ENCODE measurements around the gene ARHGAP32. TPM values are rescaled to one million over a fixed set of nuclear protein-coding genes. Genes with fewer than 3 reads are reported as not detected.

The ARHGAP32 gene
- total and polyA plus RNA-seq, 2 experiments from 2014 or later: 1.2 to 5.5 TPM

DNA sequence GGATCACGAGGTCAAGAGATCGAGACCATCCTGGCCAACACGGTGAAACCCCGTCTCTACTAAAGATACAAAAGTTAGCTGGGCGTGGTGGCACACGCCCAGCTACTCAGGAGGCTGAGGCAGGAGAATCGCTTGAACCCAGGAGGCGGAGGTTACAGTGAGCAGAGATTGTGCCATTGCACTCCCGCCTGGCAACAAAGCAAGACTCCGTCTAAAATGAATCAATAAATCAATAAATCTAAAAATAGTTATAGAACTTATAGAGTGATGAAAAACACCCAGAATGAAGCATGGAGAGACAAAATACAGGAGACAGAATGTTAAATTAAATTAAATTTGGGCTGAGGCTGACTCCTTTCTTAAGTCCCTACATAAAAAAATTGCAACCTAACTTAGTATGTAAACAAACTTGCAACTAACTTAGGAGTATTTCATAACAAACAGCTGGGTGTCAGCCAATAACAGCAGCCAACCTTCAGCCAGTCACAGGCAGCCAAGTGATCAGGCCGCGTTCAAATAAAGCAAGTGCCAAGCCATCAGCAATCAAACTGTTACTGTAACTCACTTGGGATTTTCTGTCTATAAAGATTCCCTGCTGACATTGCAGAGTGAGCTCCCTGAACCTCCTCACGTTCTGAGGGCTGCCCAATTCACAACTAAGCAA lies 242.2 kb downstream of the ARHGAP32 start:
- WGBS, 2 experiments (ENCODE audit: low coverage in 1 of 2, low lambda C conversion rate in 2 of 2, missing lambda C conversion rate in 2 of 2): 53 to 60% methylated on average over 13 of the region's 13 CpGs
- H3K36me3 ChIP-seq (ENCODE audit: low read depth): no peaks in the 10 kb centered on the region
- H3K27ac ChIP-seq: no peak overlapping the region
- H3K9me3 ChIP-seq (ENCODE audit: low read depth): no peaks in the 10 kb centered on the region
- H3K27me3 ChIP-seq (replicated peaks; ENCODE audit: insufficient read depth): no peaks in the 10 kb centered on the region; the same call in 1 of the 2 replicates
- H3K9ac ChIP-seq: no peak overlapping the region
- H3K9me2 ChIP-seq (ENCODE audit: insufficient read depth): no peaks in the 10 kb centered on the region
- no peak overlapping the region for H2AFZ ChIP-seq
- DNase-seq: peak; percentile 15
- no peaks in the 10 kb centered on the region for H4K20me1 ChIP-seq (ENCODE audit: insufficient read depth)
- in situ Hi-C loops (cut with MboI): loop anchor here (5.0 to 25.0 kb wide), 2 partner anchors 68 to 788 kb away; no protein-coding TSS in a partner anchor
- H3F3A ChIP-seq (ENCODE audit: insufficient read depth): peaks cover 5% of the 10 kb centered on the region; the same call in 1 of the 2 replicates
- TF ChIP-seq EZH2phosphoT487 (IDR thresholded peaks at IDR 0.05; ENCODE audit: insufficient read depth, low read depth): no peak
- no peak for TF ChIP-seq EZH2 (IDR thresholded peaks at IDR 0.05; ENCODE audit: insufficient read depth, poor library complexity, severe bottlenecking)
- no peaks in the 10 kb centered on the region for H3K79me2 ChIP-seq (ENCODE audit: insufficient read depth)
- H3K4me1 ChIP-seq (ENCODE audit: insufficient read depth): no peaks in the 10 kb centered on the region
- H3K4me2 ChIP-seq (ENCODE audit: unreplicated experiment): no peak overlapping the region
- no peak overlapping the region for H3K4me3 ChIP-seq

DNA sequence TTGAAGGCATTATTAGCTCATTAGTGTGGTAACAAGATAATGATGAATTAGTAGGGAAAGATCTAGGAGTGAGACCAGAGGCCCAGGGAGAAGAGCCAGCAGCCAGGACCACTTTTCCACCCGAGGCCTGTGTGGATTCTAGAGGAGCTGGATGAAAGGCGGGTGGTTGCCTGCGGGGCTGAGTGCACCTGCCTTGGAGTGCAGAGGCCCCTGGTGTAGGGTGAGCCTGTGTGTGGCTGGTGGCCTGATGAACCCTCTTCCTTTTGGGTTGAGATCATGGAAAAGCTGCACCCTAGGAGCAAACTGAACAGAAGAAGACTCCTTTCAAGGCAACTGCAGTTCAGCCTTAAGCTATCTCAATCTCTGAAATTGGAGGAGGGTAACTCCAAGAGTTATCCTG lies 243.5 kb downstream of the ARHGAP32 start:
- no peak overlapping the region for H3K27ac ChIP-seq
- no peaks in the 10 kb centered on the region for H3K79me2 ChIP-seq (ENCODE audit: insufficient read depth)
- no peak overlapping the region for H2AFZ ChIP-seq
- no peaks in the 10 kb centered on the region for H4K20me1 ChIP-seq (ENCODE audit: insufficient read depth)
- DNase-seq: no peak
- 69 to 71% methylated on average over 3 of the region's 3 CpGs for WGBS, 2 experiments (ENCODE audit: low coverage in 1 of 2, low lambda C conversion rate in 2 of 2, missing lambda C conversion rate in 2 of 2)
- H3K27me3 ChIP-seq (replicated peaks; ENCODE audit: insufficient read depth): no peaks in the 10 kb centered on the region
- TF ChIP-seq EZH2phosphoT487 (IDR thresholded peaks at IDR 0.05; ENCODE audit: insufficient read depth, low read depth) (no peak), EZH2 (IDR thresholded peaks at IDR 0.05; ENCODE audit: insufficient read depth, poor library complexity, severe bottlenecking) (no peak)
- H3K4me1 ChIP-seq (ENCODE audit: insufficient read depth): no peaks in the 10 kb centered on the region
- no peak overlapping the region for H3K9ac ChIP-seq
- no peaks in the 10 kb centered on the region for H3K36me3 ChIP-seq (ENCODE audit: low read depth)
- in situ Hi-C loops (cut with MboI): no loop called here
- H3F3A ChIP-seq (ENCODE audit: insufficient read depth): peaks cover 5% of the 10 kb centered on the region; the same call in 1 of the 2 replicates
- no peaks in the 10 kb centered on the region for H3K9me3 ChIP-seq (ENCODE audit: low read depth)
- no peaks in the 10 kb centered on the region for H3K9me2 ChIP-seq (ENCODE audit: insufficient read depth)
- H3K4me2 ChIP-seq (ENCODE audit: unreplicated experiment): no peak overlapping the region
- no peak overlapping the region for H3K4me3 ChIP-seq

DNA sequence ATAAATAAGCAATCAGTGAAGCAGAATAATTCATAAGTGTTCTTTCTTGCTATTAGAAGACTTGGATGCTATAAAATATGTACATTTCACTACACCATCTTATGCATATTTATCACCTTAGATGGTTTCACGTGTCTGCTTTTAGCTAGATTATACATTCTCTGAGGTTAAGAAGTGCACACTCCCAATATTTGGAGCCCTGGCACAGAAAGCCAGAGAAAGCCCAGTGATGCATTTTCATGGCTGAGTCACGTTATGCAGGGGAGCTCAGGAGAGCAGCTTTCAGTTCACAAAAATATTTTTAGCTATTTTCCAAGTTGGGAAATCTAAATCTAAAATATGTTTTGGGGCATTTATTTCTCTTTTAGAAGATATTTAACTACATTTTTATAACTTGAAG lies 244.4 kb downstream of the ARHGAP32 start:
- H3K4me3 ChIP-seq: no peak overlapping the region
- no peaks in the 10 kb centered on the region for H4K20me1 ChIP-seq (ENCODE audit: insufficient read depth)
- H3K9me3 ChIP-seq (ENCODE audit: low read depth): no peaks in the 10 kb centered on the region
- H3K79me2 ChIP-seq (ENCODE audit: insufficient read depth): no peaks in the 10 kb centered on the region
- no peak overlapping the region for H2AFZ ChIP-seq
- 63 to 68% methylated on average over 2 of the region's 2 CpGs for WGBS, 2 experiments (ENCODE audit: low coverage in 1 of 2, low lambda C conversion rate in 2 of 2, missing lambda C conversion rate in 2 of 2)
- TF ChIP-seq EZH2phosphoT487 (IDR thresholded peaks at IDR 0.05; ENCODE audit: insufficient read depth, low read depth) (no peak), EZH2 (IDR thresholded peaks at IDR 0.05; ENCODE audit: insufficient read depth, poor library complexity, severe bottlenecking) (no peak)
- no peak overlapping the region for H3K4me2 ChIP-seq (ENCODE audit: unreplicated experiment)
- H3K9me2 ChIP-seq (ENCODE audit: insufficient read depth): no peaks in the 10 kb centered on the region
- H3K4me1 ChIP-seq (ENCODE audit: insufficient read depth): no peaks in the 10 kb centered on the region
- no peak overlapping the region for H3K9ac ChIP-seq
- H3K36me3 ChIP-seq (ENCODE audit: low read depth): no peaks in the 10 kb centered on the region
- no peak overlapping the region for H3K27ac ChIP-seq
- peaks cover 5% of the 10 kb centered on the region; the same call in 1 of the 2 replicates for H3F3A ChIP-seq (ENCODE audit: insufficient read depth)
- DNase-seq: peak; percentile 29
- in situ Hi-C loops (cut with MboI): no loop called here
- H3K27me3 ChIP-seq (replicated peaks; ENCODE audit: insufficient read depth): peaks cover 7% of the 10 kb centered on the region; the same call in 1 of the 2 replicates

DNA sequence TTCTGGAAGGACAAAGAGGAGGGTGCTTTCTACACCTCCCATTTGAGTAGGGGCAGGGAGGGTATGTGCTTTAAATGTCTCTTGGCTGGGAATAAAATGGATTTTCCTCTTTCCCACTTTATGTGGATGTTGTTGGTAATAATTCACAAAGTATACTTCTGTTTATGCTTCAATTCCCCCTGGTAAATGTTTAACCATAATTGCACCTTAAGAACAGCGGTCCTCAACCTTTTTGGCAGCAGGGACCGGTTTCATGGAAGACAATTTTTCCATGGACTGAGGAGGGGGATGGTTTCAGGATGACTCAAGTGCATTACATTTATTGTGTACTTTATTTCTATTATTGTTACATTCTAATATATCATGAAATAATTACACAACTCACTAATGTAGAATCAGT lies 245.5 kb downstream of the ARHGAP32 start:
- H2AFZ ChIP-seq: no peak overlapping the region
- no peaks in the 10 kb centered on the region for H3K79me2 ChIP-seq (ENCODE audit: insufficient read depth)
- WGBS, 2 experiments (ENCODE audit: low coverage in 1 of 2, low lambda C conversion rate in 2 of 2, missing lambda C conversion rate in 2 of 2): 82 to 83% methylated on average over 2 of the region's 2 CpGs
- no peak overlapping the region for H3K4me3 ChIP-seq
- no peaks in the 10 kb centered on the region for H3K9me2 ChIP-seq (ENCODE audit: insufficient read depth)
- no peak overlapping the region for H3K27ac ChIP-seq
- no peaks in the 10 kb centered on the region for H3K9me3 ChIP-seq (ENCODE audit: low read depth)
- DNase-seq: no peak
- no peaks in the 10 kb centered on the region for H3K4me1 ChIP-seq (ENCODE audit: insufficient read depth)
- TF ChIP-seq EZH2 (IDR thresholded peaks at IDR 0.05; ENCODE audit: insufficient read depth, poor library complexity, severe bottlenecking) (no peak), EZH2phosphoT487 (IDR thresholded peaks at IDR 0.05; ENCODE audit: insufficient read depth, low read depth) (no peak)
- no peak overlapping the region for H3K9ac ChIP-seq
- H4K20me1 ChIP-seq (ENCODE audit: insufficient read depth): no peaks in the 10 kb centered on the region
- H3F3A ChIP-seq (ENCODE audit: insufficient read depth): peaks cover 3% of the 10 kb centered on the region; the same call in 1 of the 2 replicates
- in situ Hi-C loops (cut with MboI): no loop called here
- no peaks in the 10 kb centered on the region for H3K36me3 ChIP-seq (ENCODE audit: low read depth)
- H3K27me3 ChIP-seq (replicated peaks; ENCODE audit: insufficient read depth): peaks cover 7% of the 10 kb centered on the region; the same call in 1 of the 2 replicates
- H3K4me2 ChIP-seq (ENCODE audit: unreplicated experiment): no peak overlapping the region
